Femur (tissue), 1 donor: ENCODE measurements around the gene ADAMTS17.

ENCODE experiments used
- DNase-seq: peaks from one replicate; pipeline ENCODE4 v3.0.0-alpha.2; 2017

Gene ADAMTS17, protein sequence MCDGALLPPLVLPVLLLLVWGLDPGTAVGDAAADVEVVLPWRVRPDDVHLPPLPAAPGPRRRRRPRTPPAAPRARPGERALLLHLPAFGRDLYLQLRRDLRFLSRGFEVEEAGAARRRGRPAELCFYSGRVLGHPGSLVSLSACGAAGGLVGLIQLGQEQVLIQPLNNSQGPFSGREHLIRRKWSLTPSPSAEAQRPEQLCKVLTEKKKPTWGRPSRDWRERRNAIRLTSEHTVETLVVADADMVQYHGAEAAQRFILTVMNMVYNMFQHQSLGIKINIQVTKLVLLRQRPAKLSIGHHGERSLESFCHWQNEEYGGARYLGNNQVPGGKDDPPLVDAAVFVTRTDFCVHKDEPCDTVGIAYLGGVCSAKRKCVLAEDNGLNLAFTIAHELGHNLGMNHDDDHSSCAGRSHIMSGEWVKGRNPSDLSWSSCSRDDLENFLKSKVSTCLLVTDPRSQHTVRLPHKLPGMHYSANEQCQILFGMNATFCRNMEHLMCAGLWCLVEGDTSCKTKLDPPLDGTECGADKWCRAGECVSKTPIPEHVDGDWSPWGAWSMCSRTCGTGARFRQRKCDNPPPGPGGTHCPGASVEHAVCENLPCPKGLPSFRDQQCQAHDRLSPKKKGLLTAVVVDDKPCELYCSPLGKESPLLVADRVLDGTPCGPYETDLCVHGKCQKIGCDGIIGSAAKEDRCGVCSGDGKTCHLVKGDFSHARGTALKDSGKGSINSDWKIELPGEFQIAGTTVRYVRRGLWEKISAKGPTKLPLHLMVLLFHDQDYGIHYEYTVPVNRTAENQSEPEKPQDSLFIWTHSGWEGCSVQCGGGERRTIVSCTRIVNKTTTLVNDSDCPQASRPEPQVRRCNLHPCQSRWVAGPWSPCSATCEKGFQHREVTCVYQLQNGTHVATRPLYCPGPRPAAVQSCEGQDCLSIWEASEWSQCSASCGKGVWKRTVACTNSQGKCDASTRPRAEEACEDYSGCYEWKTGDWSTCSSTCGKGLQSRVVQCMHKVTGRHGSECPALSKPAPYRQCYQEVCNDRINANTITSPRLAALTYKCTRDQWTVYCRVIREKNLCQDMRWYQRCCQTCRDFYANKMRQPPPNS

DNA sequence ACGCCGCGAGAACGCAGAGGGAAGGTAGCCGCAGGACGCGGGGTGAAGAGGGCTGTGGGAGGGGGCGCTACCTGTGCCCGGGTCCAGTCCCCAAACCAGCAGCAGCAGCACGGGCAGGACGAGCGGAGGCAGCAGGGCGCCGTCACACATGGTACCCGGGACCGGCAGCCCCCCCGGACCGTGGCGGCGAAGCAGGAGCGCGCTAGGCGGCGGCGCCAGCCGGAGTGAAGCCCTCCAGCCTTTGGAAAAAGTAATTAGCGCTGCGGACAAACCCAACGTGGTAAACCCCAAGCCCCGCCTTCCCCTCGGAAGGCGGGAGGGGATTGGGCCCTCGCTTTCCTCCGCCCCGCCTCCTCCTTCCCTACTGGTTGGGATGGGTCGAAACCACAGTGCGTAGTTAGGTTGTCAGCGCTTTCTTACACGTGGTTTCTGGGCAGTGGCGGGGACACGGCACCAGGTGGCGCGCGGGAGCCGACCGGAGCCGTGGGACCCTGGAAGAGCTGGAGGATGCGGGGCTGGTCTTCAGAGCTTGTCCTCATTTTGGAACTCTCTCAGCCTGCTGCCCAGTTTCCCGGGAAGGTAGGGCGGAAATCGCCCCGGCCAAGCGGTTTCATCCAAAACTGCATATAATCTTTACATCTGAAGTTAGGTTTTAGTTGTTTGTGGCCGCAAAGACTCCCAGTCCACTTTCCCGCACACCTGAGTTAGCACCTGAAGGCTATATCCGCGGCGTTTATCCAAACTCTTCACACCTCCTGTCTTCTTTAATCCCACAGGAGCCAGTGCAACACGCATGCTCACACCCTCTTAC is at the start of gene ADAMTS17:
Gene ADAMTS17 (minus strand): TSS at position 226 of the 811 bp plus-strand sequence. CDS start 76 bp downstream, at position 150.
- peak; percentile 98 for DNase-seq

DNA sequence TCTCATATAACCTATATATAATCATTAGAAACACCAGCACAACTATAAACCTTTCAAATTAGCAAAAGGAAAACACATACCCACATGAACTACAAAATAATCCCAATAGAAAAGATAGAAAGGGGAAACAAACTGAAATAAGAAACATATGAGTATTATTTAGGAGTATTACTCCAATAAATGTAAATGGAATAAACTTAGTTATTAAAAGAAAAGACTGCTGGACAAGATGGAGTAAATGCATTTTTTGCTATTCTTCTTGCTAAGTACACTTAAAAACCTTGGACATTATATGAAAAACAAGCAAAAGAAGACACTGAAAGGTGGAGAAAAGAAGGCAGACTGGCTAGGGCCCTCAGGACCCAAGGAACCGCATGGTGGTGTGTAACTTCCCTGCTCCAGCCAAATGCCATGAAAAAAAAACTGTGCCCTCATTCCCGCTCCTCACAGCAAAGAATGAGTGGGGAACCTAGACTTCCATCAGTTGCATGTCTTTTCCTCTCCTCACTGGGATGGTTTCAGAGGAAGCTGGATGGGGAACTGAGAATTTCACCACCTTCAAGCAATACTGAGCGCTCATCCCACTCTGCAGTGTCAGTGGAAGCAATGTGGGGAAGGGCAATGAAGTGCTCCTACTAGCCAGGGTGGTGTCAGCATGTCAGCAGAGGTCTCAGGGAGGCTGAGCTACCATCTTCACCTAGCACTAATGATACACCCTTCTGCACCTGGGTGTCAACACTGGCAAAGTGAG is 43.7 kb upstream of the ADAMTS17 start:
- DNase-seq: no peak

DNA sequence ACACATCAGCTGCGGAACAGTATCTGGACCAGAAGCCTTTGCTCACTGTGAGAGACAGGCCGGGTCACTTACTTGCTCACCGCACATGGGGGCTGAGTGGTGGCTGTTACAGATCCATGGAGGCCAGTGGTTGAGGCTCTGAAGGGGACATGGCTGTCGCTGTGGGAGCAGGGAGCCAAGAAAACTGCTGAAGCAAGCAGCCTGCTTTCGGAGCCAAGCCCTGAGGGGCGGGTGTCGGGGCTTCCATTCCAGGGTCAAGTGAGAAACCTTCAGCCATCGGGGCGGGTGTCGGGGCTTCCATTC is 42.3 kb upstream of the ADAMTS17 start:
- no peak for DNase-seq

DNA sequence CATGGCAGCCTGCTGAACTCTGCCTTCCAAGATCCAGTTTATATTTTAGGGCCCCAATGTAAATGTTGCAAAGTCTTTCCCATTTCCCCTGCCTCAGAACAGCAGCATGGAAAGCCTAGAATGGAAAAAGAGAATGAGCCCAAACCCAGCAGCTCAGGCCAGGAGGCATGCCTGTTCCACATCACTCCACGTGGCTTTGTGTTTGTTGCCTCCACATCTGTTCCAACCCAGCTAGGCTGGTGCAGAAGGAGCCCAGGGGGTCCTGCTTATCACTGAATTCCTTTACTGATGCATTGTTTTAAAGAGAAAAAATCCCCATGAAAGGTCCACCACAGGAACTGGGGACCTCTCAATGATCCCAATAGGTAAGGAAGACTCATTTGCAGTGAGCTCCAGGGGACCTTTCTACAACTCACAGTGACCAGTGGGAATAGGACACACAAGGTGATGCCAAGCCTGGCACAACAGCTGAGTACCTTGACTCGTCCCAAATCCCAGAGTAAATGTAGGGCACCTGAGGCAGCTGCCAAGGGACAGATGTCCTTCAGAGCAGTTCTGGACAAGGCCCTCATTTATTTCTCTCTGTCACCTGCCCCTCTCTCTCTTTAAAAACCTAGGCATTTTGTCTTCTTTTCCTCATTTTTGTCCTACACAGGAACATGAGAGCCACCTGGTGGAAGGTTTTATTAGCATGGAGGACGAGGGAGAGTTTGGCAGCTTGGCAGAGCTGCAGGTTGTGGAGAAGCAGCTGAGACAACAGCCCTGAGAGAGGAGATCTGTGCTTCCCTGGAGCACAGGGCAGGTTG is 41.7 kb upstream of the ADAMTS17 start:
- no peak for DNase-seq

DNA sequence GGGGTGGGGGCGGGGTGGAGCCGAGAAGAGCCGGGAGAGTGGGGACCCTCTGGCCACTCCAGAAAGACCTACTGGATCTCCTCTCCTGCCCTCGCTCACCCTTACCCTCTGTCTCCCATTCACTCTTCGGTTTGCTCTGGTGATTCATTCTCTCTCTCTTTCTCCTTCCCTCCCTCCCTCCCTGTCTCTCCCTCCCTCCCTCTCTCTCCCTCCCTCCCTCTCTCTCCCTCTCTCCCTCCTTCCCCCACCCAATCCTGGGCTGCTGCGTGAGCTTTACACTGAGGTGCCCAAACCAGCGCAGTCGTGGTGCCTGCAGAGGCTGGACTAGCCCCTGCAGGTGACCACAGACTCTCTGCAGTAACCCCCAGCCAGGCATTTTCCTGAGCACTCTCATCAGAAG is 32.2 kb upstream of the ADAMTS17 start:
- DNase-seq: no peak

DNA sequence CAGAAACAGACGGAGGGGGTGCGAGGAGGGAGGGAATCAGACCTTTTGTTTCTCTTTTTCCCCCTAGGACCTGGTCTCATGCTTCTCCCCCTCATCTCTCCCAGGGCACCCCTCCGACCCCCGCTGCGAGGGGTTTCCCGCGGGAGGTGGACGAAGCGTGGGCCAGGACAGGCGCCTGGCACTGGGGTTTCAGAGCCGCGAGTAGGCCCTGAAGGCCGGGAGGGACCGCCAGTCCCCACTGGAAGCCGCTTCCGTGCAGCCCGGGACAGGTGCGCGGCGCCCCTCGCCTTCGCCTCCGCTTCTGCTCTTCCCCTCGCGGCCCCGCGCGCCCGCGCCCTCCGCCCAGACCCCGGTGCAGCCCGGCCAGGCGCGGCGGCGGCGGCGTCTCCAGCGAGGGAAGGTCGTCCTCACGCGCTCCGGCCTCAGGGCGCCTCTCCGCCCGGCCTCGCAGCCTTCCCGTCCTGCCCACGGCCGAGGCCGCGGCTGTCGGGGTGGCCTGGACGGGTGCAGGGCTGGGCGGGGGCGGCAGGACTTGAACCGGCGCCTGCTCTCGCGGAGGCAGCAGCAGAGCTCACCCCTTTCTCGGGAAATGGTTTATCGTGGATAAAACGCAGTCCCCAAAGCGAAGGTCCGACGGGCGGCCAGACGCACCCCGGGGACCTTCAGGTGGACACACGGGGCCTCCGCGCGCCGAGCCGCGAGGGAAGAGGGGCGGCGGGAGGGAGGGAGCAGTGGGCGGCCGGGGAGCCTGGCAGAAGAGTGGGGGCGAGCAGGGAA is 31.5 kb upstream of the ADAMTS17 start:
- DNase-seq: no peak

DNA sequence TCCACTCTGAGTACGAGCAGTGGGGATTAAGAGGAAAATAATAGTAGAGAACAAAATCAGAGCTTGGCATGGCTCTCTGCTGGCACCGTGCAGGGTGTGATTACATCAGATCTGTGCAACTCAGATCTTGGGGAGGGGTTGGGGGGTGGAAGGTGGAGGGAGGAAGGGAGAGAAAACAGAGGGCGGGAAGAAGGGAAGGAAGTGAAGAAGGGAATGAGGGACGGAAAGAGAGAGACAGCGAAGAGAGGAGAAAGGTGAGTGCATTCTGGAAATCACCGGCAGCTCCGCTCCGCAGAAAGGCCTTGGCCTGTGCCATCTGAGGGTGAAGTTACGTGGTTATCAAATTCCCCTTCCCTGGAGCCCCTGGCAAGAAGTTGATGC is 31.0 kb upstream of the ADAMTS17 start:
- peak; percentile 44 for DNase-seq

DNA sequence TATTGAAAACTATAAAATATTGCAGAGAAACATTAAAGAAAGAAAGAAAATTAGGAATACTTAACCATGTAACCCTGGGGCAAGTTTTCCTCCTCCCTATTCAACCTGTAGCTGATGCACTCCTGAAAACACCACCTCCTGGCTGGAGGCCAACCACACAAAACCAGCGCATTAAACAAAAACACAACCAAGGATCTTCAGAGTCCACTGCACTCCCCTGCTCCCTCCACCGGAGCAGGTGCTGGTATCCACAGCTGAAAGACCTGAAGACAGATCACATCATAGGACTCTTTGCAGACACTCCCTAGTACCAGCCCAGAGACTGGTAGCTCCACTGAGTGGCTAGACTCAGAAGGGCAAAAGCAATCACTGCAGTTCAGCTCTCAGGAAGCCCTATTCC is 13.6 kb upstream of the ADAMTS17 start:
- DNase-seq: no peak

DNA sequence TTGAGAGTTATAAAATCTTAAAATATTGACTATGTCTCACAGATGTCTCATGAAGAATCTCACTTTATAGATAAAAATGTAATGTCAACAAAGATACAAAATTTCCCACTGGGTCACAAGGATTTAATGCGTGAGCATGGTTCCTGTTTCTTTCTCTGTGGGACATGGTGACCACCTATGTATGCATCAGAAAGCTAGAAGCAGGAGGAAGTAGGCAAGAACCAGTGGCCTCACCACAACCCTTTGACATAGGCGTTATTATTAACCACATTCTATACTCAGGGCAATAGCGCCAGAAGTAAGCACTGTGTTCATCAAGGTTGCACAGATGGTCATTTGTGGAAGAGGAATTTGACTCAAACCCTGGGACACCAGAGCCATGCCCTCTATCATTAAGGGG is 11.7 kb upstream of the ADAMTS17 start:
- no peak for DNase-seq

DNA sequence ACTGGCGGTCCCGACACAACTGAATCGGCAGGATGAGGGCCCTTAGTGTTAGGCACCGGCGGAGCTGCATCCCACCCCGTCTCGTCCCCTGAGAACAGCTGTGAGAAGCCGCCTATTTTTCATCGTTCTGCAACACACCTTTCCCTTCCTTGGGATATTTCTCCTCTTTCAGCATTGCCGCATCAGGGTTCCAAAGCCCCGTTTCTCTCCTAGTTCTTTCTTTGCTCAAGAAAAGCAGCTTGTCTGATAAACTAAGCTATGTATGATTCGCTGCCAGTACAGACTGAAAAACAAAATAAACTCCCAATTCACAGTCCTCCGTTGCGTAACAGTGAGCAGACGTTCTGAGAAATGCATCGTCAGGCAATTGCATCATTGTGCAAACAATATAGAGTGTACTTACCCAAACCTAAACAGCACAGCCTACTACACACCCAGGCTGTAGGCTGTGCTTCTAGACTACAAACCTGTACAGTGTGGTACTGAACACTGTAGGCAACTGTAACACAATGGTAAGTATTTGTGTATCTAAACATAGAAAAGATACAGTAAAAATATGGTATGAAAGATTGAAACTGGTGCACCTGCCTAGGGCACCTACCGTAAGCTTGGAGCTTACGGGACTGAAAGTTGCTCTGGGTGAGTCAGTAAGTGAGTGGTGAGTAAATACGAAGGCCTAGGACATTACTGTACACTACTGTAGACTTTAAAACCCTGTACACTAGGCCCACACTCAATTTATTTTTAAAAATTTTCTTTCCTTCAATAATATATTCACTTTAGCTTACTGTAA is 8.9 kb upstream of the ADAMTS17 start:
- no peak for DNase-seq

DNA sequence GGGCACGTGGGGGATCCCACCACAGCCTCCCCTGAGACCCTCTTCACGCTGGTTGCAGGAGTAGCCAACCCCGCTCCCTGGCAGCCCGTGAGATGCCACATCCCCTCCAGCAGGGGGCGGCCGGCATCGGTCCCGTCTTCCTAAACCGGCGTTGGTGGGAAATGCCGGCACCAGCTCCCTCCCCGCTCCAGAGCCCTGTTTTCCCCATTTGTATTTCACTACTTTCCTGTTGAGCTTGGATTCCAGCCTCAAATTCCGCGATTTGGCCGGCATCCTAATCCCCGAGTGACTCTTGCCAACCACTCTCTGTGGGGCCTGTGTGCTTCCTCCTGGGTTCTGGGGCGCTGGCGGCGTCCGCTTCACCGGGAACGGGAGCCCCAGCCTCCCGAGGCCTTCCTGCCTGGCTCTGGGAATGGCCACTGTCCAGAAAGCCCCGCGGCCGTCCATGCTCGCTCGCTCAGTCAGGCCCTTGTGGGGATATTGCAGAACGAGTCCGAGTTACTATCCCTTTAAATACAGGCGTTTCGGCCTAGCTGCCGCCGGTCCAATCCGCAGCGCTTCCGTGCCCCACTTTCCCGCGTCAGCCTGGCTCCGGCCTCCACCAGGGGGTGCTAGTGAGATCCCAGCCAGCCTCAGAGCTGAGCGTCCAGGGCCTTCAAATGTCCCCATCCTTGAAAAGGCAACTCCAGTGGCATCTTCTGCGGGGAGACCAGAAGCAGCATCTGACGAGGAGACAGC is 8.1 kb upstream of the ADAMTS17 start:
- DNase-seq: peak; percentile 97

DNA sequence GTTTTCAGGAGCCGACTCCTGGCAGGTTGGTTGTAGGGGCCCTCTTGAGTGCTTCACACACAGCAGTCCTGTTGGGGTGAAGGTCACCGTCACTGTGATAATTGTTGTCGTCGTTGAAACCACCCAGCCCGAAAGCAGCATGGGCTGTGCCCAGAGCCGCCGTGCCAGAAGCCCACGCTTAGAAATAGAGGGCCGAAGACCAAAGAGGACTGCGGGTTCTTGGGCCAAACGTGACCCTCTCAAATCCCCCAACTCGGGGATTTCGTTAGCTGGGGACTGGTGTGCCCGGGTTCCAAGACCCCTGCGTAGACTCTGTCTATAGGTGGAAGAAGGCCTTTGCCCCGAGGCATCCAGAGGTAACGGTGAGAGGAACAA is 7.5 kb upstream of the ADAMTS17 start:
- DNase-seq: no peak

DNA sequence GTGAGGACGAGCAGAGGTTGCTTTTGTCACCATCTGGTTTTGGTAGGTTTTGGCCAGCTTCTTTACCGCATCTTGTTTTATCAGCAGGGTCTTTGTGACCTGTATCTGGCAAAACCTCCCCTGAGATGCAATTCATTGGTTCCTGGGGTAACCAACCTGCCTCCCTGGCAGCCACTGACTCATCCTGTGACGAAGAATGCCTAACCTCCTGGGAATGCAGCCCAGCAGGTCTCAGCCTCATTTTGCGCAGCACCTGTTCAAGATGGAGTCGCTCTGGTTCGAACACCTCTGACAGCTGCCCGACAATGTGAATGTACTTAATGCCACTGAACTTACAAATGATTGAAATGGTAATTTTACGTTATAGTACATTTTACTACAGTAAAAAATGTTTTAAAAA is 6.8 kb upstream of the ADAMTS17 start:
- DNase-seq: no peak

DNA sequence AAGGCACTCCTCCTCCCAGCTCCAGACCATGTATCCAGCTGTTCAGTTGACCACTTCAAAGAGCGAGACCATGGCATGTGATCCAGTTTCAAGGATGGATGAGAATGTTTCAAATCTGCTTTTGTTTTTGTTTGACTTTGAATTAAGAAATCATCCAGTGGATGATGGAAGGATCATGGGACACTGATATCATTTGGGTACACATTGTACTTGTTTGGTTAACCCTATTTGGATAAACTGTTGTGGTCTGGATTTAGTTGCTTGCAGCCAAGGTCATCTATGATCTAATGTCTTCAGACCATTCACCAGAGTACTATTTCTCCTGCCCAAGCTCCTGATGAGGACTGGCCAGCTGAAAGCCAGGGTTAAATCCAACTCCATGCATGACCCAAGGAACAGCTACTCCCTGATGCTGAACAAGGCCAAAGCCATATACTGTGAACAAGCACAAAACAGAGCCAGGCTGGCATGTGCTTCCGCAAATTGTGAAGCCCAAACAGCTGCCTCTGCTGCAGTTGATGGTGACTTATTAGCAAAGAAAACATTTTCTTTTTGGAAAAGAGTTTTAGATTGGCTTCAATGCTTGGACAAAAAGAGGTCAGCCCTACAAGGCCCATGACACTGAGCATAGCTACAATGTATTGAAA is 5.2 kb upstream of the ADAMTS17 start:
- no peak for DNase-seq

DNA sequence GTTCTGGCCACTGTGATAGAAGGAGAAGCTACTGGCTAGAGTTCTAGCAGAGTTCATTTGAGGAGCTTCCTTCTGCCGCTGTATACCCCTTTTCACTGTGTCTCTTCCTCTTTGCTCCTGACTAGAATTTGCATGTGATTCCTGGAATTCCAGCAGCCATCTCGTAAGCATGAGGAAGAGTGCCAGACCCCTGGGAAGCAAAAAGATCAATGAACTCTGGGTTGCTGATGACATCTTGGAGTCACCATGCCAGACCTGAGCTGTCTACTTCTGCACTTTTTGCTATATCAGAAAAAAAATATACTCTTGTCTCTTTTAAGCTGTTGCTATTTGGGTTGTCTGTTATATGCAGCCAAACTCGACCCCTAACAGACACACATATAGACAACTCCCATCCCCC is 3.7 kb upstream of the ADAMTS17 start:
- DNase-seq: no peak

DNA sequence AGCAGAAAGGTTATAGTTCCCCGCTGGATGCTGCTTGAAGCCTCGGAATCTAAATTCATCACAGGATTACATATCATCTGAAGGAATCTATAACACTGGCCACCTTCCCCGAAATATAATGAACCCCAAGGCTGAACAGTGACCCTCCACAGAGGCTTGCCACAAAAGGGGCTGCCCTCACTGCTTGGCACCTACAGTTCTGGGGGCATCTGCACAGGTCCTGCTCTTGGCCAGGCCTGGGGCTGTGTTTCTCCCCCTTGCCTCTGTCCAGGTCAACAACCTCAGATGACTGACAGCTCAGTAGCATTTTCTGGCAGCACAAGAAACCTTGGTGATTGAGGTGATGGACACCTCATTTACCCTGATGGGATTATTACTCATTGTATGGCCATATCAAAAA is 1.5 kb upstream of the ADAMTS17 start:
- no peak for DNase-seq

DNA sequence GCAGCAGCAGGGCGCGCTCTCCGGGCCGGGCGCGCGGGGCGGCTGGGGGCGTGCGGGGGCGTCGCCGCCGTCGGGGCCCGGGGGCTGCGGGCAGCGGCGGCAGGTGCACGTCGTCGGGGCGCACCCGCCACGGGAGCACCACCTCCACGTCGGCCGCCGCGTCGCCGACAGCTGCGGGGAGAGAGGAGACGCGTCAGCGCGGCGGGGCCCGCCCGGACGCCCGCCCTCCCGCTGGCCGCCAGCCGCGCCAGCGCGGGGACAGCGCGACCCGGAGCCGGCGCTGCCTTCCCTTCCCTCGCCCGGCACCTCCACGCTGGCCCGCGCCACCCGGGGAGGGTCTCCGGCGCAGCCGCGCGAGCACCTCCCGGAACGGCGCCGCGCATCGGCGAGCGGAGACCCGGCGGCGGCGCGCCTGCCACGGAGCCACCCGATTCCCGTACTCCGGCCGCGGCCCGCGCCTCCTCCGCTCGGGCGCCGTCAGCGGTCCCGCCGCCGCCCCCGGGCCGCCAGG is 481 bp downstream of the ADAMTS17 start:
- no peak for DNase-seq

DNA sequence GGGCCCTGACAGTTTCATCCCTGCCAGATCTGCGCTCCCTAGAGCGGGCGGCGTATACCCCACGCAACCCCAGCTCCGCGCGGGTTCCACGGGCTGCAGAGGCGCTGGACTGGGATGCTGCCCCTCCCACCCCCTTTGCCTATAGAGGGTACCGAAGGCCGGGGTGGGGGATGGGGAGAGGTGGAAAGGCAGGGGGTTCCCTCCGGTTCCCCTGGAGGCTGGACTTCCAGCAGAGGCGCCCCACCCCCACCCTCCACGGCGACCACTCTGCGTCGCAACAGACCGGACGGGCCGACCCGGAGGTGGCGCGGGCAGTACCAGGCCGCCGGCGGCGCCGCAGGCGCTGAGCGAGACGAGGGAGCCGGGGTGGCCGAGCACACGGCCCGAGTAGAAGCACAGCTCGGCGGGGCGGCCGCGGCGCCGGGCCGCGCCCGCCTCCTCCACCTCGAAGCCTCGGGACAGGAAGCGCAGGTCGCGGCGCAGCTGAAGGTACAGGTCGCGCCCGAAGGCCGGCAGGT is 995 bp downstream of the ADAMTS17 start:
- no peak for DNase-seq
